Hepatocyte (in vitro differentiated cells): ENCODE measurements around the gene NT5DC1. TPM values are rescaled to one million over a fixed set of nuclear protein-coding genes. Genes with fewer than 3 reads are reported as not detected.
"Not testable (repeated sequence)": the region's sequence is repeated elsewhere in the genome, so short reads cannot be mapped to it uniquely, and the experiment has no call there.

Source experiments
- DNase-seq: peaks from one replicate; pipeline ENCODE4 v3.0.0-alpha.2; 2016; ENCODE audit warnings: low spot score
- H2AFZ ChIP-seq: fragments of 200-600 bp; sonication (generic); 2 replicates; pipeline ENCODE4 v1.6.0; 2016; ENCODE audit warnings: antibody characterized with exemption, mild to moderate bottlenecking
- H3K27ac ChIP-seq: fragments of 200-600 bp; sonication (generic); 2 replicates; pipeline ENCODE4 v1.5.1; 2016; ENCODE audit warnings: mild to moderate bottlenecking
- H3K27me3 ChIP-seq: fragments of 200-600 bp; sonication (generic); 2 replicates; pipeline ENCODE4 v1.6.1; 2016
- H3K36me3 ChIP-seq: fragments of 200-600 bp; sonication (generic); replicated peaks from 2 replicates; pipeline ENCODE4 v1.5.1; 2016; ENCODE audit warnings: low read depth; ENCODE audit not compliant: insufficient read depth
- H3K4me1 ChIP-seq: fragments of 200-600 bp; sonication (generic); 2 replicates; pipeline ENCODE4 v1.5.1; 2016; ENCODE audit warnings: mild to moderate bottlenecking, moderate library complexity; ENCODE audit not compliant: insufficient read depth
- H3K4me2 ChIP-seq: fragments of 200-600 bp; sonication (generic); 2 replicates; pipeline ENCODE4 v1.6.0; 2016
- H3K4me3 ChIP-seq: fragments of 200-600 bp; sonication (generic); 2 replicates; pipeline ENCODE4 v1.5.1; 2016; ENCODE audit warnings: mild to moderate bottlenecking
- H3K79me2 ChIP-seq: fragments of 200-600 bp; sonication (generic); 2 replicates; pipeline ENCODE4 v1.6.0; 2017; ENCODE audit warnings: mild to moderate bottlenecking
- H3K9me2 ChIP-seq: fragments of 200-600 bp; sonication (generic); replicated peaks from 2 replicates; pipeline ENCODE4 v1.6.0; 2017; ENCODE audit warnings: mild to moderate bottlenecking; ENCODE audit not compliant: insufficient read depth
- H3K9me3 ChIP-seq: fragments of 200-600 bp; sonication (generic); 2 replicates; pipeline ENCODE4 v1.5.1; 2016; ENCODE audit warnings: low read depth, mild to moderate bottlenecking
- H4K20me1 ChIP-seq: fragments of 200-600 bp; sonication (generic); 2 replicates; pipeline ENCODE4 v1.6.0; 2016; ENCODE audit warnings: mild to moderate bottlenecking; ENCODE audit not compliant: insufficient read depth, poor library complexity, severe bottlenecking
- EZH2 ChIP-seq: fragments of 200-600 bp; sonication (generic); IDR thresholded peaks from 2 replicates; pipeline ENCODE4 v1.6.1; 2016; ENCODE audit warnings: antibody characterized with exemption, mild to moderate bottlenecking, borderline replicate concordance
- EZH2phosphoT487 ChIP-seq: fragments of 200-600 bp; sonication (generic); IDR thresholded peaks from one replicate; pipeline ENCODE4 v1.6.1; 2018; ENCODE audit warnings: antibody characterized with exemption, mild to moderate bottlenecking, low read depth, moderate library complexity; ENCODE audit not compliant: unreplicated experiment, severe bottlenecking
- WGBS: methylation state at CpG from one replicate; pipeline ENCODE4 v1.1.6; 2016; ENCODE audit warnings: low lambda C conversion rate; ENCODE audit errors: missing lambda C conversion rate; 5-methylcytosine and 5-hydroxymethylcytosine counted together
- polyA plus RNA-seq: library from polyadenylated mRNA; unstranded; fragments of >200 nt; fragmentation: Nextera tagmentation; extraction: Ambion mirVana; gene quantifications from 2 replicates; pipeline ENCODE4 v1.2.1, GENCODE V29; 2016
- total RNA-seq: library from RNA; depleted of rRNA; stranded (reverse); fragments of >200 nt; gene quantifications from 2 replicates; pipeline ENCODE4 v1.2.3, GENCODE V29; 2014
- TF ChIP-seq, protein P1 (sequence below): fragments of 200-600 bp; sonication (generic); IDR thresholded peaks from 2 replicates; pipeline ENCODE4 v1.5.1; 2016; ENCODE audit warnings: antibody characterized with exemption, mild to moderate bottlenecking; ENCODE audit not compliant: poor library complexity

The NT5DC1 gene
- total and polyA plus RNA-seq, 2 experiments from 2014 or later, result 11.4 to 27.8 TPM

DNA sequence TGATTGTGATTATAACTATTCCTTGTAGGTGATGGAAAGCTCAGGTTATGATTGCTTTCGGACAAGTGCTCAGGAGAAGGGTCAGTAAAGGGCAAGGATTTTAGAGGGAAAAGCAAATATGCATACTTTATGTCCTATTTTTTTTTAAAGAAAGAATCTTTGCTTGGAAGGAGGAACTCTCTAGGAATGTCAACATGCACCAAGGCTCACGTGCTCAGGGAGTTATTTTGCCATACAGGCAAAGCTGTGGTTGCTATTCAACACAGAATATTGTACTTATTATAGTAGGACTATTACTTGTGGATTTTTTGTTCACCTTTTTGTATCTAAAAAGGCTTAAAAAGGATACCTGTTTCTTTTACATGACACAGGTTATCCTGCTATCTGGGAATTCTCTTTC, 182.0 kb downstream of the NT5DC1 start:
- Histone ChIP-seq H2AFZ (no peak overlapping the region), H3K9me3 (no peaks in the 10 kb centered on the region), H3K4me3 (no peak overlapping the region), H3K27me3 (no peaks in the 10 kb centered on the region), H3K4me2 (no peak overlapping the region), H3K79me2 (peaks cover 40% of the 10 kb centered on the region), H3K27ac (no peak overlapping the region), H3K36me3 (no peaks in the 10 kb centered on the region), H4K20me1 (peaks cover 13% of the 10 kb centered on the region), H3K9me2 (no peaks in the 10 kb centered on the region), H3K4me1 (peaks cover 17% of the 10 kb centered on the region)
- DNase-seq, result no peak
- 61% methylated on average over 2 of the region's 2 CpGs for WGBS
- TF ChIP-seq EZH2 (no peak), EZH2phosphoT487 (no peak)
- TF ChIP-seq, protein P1, sequence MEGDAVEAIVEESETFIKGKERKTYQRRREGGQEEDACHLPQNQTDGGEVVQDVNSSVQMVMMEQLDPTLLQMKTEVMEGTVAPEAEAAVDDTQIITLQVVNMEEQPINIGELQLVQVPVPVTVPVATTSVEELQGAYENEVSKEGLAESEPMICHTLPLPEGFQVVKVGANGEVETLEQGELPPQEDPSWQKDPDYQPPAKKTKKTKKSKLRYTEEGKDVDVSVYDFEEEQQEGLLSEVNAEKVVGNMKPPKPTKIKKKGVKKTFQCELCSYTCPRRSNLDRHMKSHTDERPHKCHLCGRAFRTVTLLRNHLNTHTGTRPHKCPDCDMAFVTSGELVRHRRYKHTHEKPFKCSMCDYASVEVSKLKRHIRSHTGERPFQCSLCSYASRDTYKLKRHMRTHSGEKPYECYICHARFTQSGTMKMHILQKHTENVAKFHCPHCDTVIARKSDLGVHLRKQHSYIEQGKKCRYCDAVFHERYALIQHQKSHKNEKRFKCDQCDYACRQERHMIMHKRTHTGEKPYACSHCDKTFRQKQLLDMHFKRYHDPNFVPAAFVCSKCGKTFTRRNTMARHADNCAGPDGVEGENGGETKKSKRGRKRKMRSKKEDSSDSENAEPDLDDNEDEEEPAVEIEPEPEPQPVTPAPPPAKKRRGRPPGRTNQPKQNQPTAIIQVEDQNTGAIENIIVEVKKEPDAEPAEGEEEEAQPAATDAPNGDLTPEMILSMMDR, result no peak

DNA sequence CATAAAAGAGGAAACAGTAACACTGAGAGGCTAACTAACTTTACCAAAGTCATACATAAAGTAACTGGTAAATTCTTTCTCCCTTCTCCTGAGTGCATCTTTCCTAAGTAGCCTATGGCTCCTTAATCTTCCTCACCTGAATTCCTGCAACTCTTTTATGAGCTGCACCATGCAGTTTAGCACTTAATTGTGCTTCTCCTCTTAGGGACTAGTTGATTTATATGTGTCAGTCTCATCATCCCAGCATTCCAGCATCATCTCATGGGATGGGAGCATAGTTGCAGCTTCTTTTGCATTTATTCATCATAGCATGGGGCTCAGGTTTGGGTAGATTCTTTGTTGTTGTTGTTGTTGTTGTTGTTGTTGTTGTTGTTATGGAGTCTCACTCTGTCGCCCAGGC, 182.5 kb downstream of the NT5DC1 start:
- DNase-seq, result no peak
- no peak overlapping the region for H3K4me2 ChIP-seq
- 100% methylated on average over 1 of the region's 1 CpG for WGBS
- H3K4me1 ChIP-seq, result peaks cover 12% of the 10 kb centered on the region
- TF ChIP-seq EZH2phosphoT487, result no peak
- TF ChIP-seq, protein P1, result no peak
- no peak for TF ChIP-seq EZH2
- peaks cover 35% of the 10 kb centered on the region for H3K79me2 ChIP-seq
- H3K27ac ChIP-seq, result no peak overlapping the region
- no peaks in the 10 kb centered on the region for H3K9me3 ChIP-seq
- H2AFZ ChIP-seq, result no peak overlapping the region
- no peaks in the 10 kb centered on the region for H3K36me3 ChIP-seq
- no peaks in the 10 kb centered on the region for H3K27me3 ChIP-seq
- H3K9me2 ChIP-seq, result no peaks in the 10 kb centered on the region
- H4K20me1 ChIP-seq, result peaks cover 8% of the 10 kb centered on the region
- no peak overlapping the region for H3K4me3 ChIP-seq

- H3K9me3 ChIP-seq, H3K36me3 ChIP-seq, H3K27me3 ChIP-seq, H2AFZ ChIP-seq, DNase-seq, H3K4me2 ChIP-seq, H4K20me1 ChIP-seq, H3K4me1 ChIP-seq, H3K27ac ChIP-seq, H3K9me2 ChIP-seq, H3K4me3 ChIP-seq: not testable (repeated sequence)
- H3K79me2 ChIP-seq, result peaks cover 26% of the 10 kb centered on the region
- 97% methylated on average over 4 of the region's 4 CpGs for WGBS
Measured at GRCh38 chr6:116284984-116285383, 184.3 kb downstream of the NT5DC1 start.

- WGBS, result 92% methylated on average over 1 of the region's 1 CpG
- no peak overlapping the region for H3K27ac ChIP-seq
- H3K27me3 ChIP-seq, result no peaks in the 10 kb centered on the region
- H4K20me1 ChIP-seq, result no peaks in the 10 kb centered on the region
- H3K79me2 ChIP-seq, result peaks cover 11% of the 10 kb centered on the region
- no peaks in the 10 kb centered on the region for H3K4me1 ChIP-seq
- H2AFZ ChIP-seq, result no peak overlapping the region
- no peak for DNase-seq
- H3K9me2 ChIP-seq, result no peaks in the 10 kb centered on the region
- no peak overlapping the region for H3K4me3 ChIP-seq
- no peak overlapping the region for H3K4me2 ChIP-seq
- no peaks in the 10 kb centered on the region for H3K9me3 ChIP-seq
- TF ChIP-seq EZH2 (no peak), EZH2phosphoT487 (no peak)
- TF ChIP-seq, protein P1, result no peak
- H3K36me3 ChIP-seq, result no peaks in the 10 kb centered on the region
Measured at GRCh38 chr6:116286773-116287358, 186.2 kb downstream of the NT5DC1 start.
